Measurements from ENCODE around the gene KRTAP9-1. TPM values are rescaled to one million over a fixed set of nuclear protein-coding genes. Genes with fewer than 3 reads are reported as not detected.

Gene KRTAP9-1
- total RNA-seq, 1 donor from 2014 or later, result not detected

Other genes starting within 250 kb of the KRTAP9-1 start
- not detected for gene KRT39, start 222.9 kb upstream of the KRTAP9-1 start, total RNA-seq (ENCODE audit: unreplicated experiment)
- not detected for gene KRT40, start 205.6 kb upstream of the KRTAP9-1 start, total RNA-seq (ENCODE audit: unreplicated experiment)
- gene KRTAP3-3, start 195.7 kb upstream of the KRTAP9-1 start, total RNA-seq (ENCODE audit: unreplicated experiment), result not detected
- gene KRTAP3-2, start 190.0 kb upstream of the KRTAP9-1 start, total RNA-seq (ENCODE audit: unreplicated experiment), result not detected
- gene KRTAP3-1, start 180.8 kb upstream of the KRTAP9-1 start, total RNA-seq (ENCODE audit: unreplicated experiment), result not detected
- gene KRTAP1-5, start 162.7 kb upstream of the KRTAP9-1 start, total RNA-seq (ENCODE audit: unreplicated experiment), result not detected
- gene KRTAP1-4, start 159.7 kb upstream of the KRTAP9-1 start, total RNA-seq (ENCODE audit: unreplicated experiment), result not detected
- not detected for gene KRTAP1-3, start 155.0 kb upstream of the KRTAP9-1 start, total RNA-seq (ENCODE audit: unreplicated experiment)
- gene KRTAP1-1, start 148.4 kb upstream of the KRTAP9-1 start, total RNA-seq (ENCODE audit: unreplicated experiment), result not detected
- gene KRTAP2-1, start 142.6 kb upstream of the KRTAP9-1 start, total RNA-seq (ENCODE audit: unreplicated experiment), result not detected
- gene KRTAP2-2, start 134.7 kb upstream of the KRTAP9-1 start, total RNA-seq (ENCODE audit: unreplicated experiment), result not detected
- gene KRTAP2-3, start 129.8 kb upstream of the KRTAP9-1 start, total RNA-seq (ENCODE audit: unreplicated experiment), result not detected
- not detected for gene KRTAP2-4, start 124.0 kb upstream of the KRTAP9-1 start, total RNA-seq (ENCODE audit: unreplicated experiment)
- not detected for gene KRTAP4-7, start 105.7 kb upstream of the KRTAP9-1 start, total RNA-seq (ENCODE audit: unreplicated experiment)
- not detected for gene KRTAP4-8, start 91.7 kb upstream of the KRTAP9-1 start, total RNA-seq (ENCODE audit: unreplicated experiment)
- not detected for gene KRTAP4-16, start 87.7 kb upstream of the KRTAP9-1 start, total RNA-seq (ENCODE audit: unreplicated experiment)
- not detected for gene KRTAP4-9, start 84.5 kb upstream of the KRTAP9-1 start, total RNA-seq (ENCODE audit: unreplicated experiment)
- not detected for gene KRTAP4-11, start 71.5 kb upstream of the KRTAP9-1 start, total RNA-seq (ENCODE audit: unreplicated experiment)
- not detected for gene KRTAP4-12, start 65.7 kb upstream of the KRTAP9-1 start, total RNA-seq (ENCODE audit: unreplicated experiment)
- gene KRTAP4-6, start 49.3 kb upstream of the KRTAP9-1 start, total RNA-seq (ENCODE audit: unreplicated experiment), result not detected
- not detected for gene KRTAP4-5, start 40.1 kb upstream of the KRTAP9-1 start, total RNA-seq (ENCODE audit: unreplicated experiment)
- not detected for gene KRTAP4-4, start 29.1 kb upstream of the KRTAP9-1 start, total RNA-seq (ENCODE audit: unreplicated experiment)
- not detected for gene KRTAP4-3, start 21.7 kb upstream of the KRTAP9-1 start, total RNA-seq (ENCODE audit: unreplicated experiment)
- gene KRTAP4-2, start 11.7 kb upstream of the KRTAP9-1 start, total RNA-seq (ENCODE audit: unreplicated experiment), result not detected
- not detected for gene KRTAP4-1, start 5.0 kb upstream of the KRTAP9-1 start, total RNA-seq (ENCODE audit: unreplicated experiment)
- not detected for gene KRTAP9-2, start 36.8 kb downstream of the KRTAP9-1 start, total RNA-seq (ENCODE audit: unreplicated experiment)
- not detected for gene KRTAP9-3, start 42.6 kb downstream of the KRTAP9-1 start, total RNA-seq (ENCODE audit: unreplicated experiment)
- gene KRTAP9-8, start 48.1 kb downstream of the KRTAP9-1 start, total RNA-seq (ENCODE audit: unreplicated experiment), result not detected
- gene KRTAP9-4, start 59.8 kb downstream of the KRTAP9-1 start, total RNA-seq (ENCODE audit: unreplicated experiment), result not detected
- gene KRTAP9-9, start 65.5 kb downstream of the KRTAP9-1 start, total RNA-seq (ENCODE audit: unreplicated experiment), result not detected
- not detected for gene KRTAP9-6, start 75.5 kb downstream of the KRTAP9-1 start, total RNA-seq (ENCODE audit: unreplicated experiment)
- not detected for gene KRTAP9-7, start 85.8 kb downstream of the KRTAP9-1 start, total RNA-seq (ENCODE audit: unreplicated experiment)
- not detected for gene KRTAP29-1, start 113.0 kb downstream of the KRTAP9-1 start, total RNA-seq (ENCODE audit: unreplicated experiment)
- not detected for gene KRTAP16-1, start 119.4 kb downstream of the KRTAP9-1 start, total RNA-seq (ENCODE audit: unreplicated experiment)
- gene KRTAP17-1, start 125.8 kb downstream of the KRTAP9-1 start, total RNA-seq (ENCODE audit: unreplicated experiment), result not detected
- gene KRT33A, start 160.9 kb downstream of the KRTAP9-1 start, total RNA-seq (ENCODE audit: unreplicated experiment), result not detected
- 0.61 TPM for gene KRT33B, start 179.9 kb downstream of the KRTAP9-1 start, total RNA-seq (ENCODE audit: unreplicated experiment)
- gene KRT34, start 192.4 kb downstream of the KRTAP9-1 start, total RNA-seq (ENCODE audit: unreplicated experiment), result not detected
- gene KRT31, start 207.7 kb downstream of the KRTAP9-1 start, total RNA-seq (ENCODE audit: unreplicated experiment), result not detected
- not detected for gene KRT37, start 234.7 kb downstream of the KRTAP9-1 start, total RNA-seq (ENCODE audit: unreplicated experiment)